Breast epithelium (tissue), 3 donors: ENCODE measurements around the gene FDX2.

Source experiments
- CTCF ChIP-seq, 3 donors: fragments of 450-650 bp; IDR thresholded peaks; one replicate each; pipeline ENCODE4 v1.5.1; 2016 to 2017; ENCODE audit warnings: antibody characterized with exemption in 3 of 3, mild to moderate bottlenecking in 3 of 3, moderate library complexity in 3 of 3
- POLR2A ChIP-seq: fragments of 450-650 bp; IDR thresholded peaks from one replicate; pipeline ENCODE4 v1.6.1; 2016; ENCODE audit warnings: antibody characterized with exemption, mild to moderate bottlenecking, moderate library complexity
- POLR2AphosphoS5 ChIP-seq, 3 donors: sonication (generic); formaldehyde crosslinking; IDR thresholded peaks; one replicate each; pipeline ENCODE4 v1.6.1; 2017; ENCODE audit warnings: antibody characterized with exemption in 3 of 3

DNA sequence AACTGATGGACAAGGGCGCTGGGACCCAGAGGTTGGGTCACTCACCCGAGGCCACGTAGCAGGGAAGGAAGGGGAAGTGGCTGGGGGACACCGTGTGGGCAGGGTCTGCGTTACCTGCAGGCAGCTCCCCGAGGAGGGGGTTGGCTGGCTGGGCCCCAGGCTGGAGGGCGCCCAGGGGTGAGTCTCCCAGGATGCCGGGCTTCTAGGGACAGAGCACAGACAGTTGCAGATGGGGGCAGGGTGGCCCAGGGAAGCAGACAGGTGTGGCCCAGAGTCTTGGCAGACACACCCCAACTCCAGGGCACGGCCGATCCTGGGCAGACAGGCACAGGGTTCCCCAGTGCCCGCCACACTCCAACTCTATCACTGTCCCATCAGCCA lies 5.6 kb upstream of the FDX2 start:
- TF ChIP-seq POLR2AphosphoS5 (IDR thresholded peaks at IDR 0.05) = no peak
- no peak for TF ChIP-seq CTCF (IDR thresholded peaks at IDR 0.05)
- TF ChIP-seq POLR2A = no peak
